HepG2 (cell line): ENCODE data around the gene ZCCHC7. TPM values are rescaled to one million over a fixed set of nuclear protein-coding genes. Genes with fewer than 3 reads are reported as not detected.

ENCODE experiments used
- AFF4 ChIP-seq: sonication (generic); formaldehyde crosslinking; IDR thresholded peaks from 2 replicates; pipeline ENCODE4 v1.4.0; 2020; ENCODE audit warnings: missing genetic modification reagents
- CSRNP1 ChIP-seq: sonication (generic); formaldehyde crosslinking; IDR thresholded peaks from 2 replicates; pipeline ENCODE4 v1.8.1; 2023; ENCODE audit warnings: mild to moderate bottlenecking, missing genetic modification reagents
- GPBP1L1 ChIP-seq: sonication (generic); formaldehyde crosslinking; IDR thresholded peaks from 2 replicates; pipeline ENCODE4 v1.5.0; 2020; ENCODE audit warnings: mild to moderate bottlenecking, missing genetic modification reagents
- IRF1 ChIP-seq: sonication (generic); formaldehyde crosslinking; IDR thresholded peaks from 2 replicates; pipeline ENCODE4 v1.4.0; 2020; ENCODE audit warnings: low read depth, mild to moderate bottlenecking, missing genetic modification reagents
- MYPOP ChIP-seq: sonication (generic); formaldehyde crosslinking; IDR thresholded peaks from 2 replicates; pipeline ENCODE4 v1.8.1; 2023; ENCODE audit warnings: mild to moderate bottlenecking, moderate library complexity, missing genetic modification reagents
- NFKBIZ ChIP-seq: IDR thresholded peaks from 2 replicates; pipeline ENCODE4 v1.6.1; 2018; ENCODE audit warnings: missing genetic modification reagents, missing compliant biosample characterization
- REST ChIP-seq, 2 experiments: IDR thresholded peaks; 2 replicates each; pipeline ENCODE4 v1.6.1; 2011 to 2012; ENCODE audit warnings: low read length in 2 of 2, borderline replicate concordance in 1 of 2, low read depth in 1 of 2, mild to moderate bottlenecking in 1 of 2, moderate library complexity in 1 of 2
- TAF15 ChIP-seq: fragments of 200-400 bp; formaldehyde crosslinking; IDR thresholded peaks from one replicate; pipeline ENCODE4 v1.6.1; 2018; ENCODE audit warnings: mild to moderate bottlenecking, low read depth, low read length; ENCODE audit not compliant: poor library complexity, severe bottlenecking
- ZNF362 ChIP-seq: sonication (generic); formaldehyde crosslinking; IDR thresholded peaks from 2 replicates; pipeline ENCODE4 v1.4.0; 2020; ENCODE audit warnings: missing genetic modification reagents, mild to moderate bottlenecking, borderline replicate concordance
- ZNF589 ChIP-seq: sonication (generic); formaldehyde crosslinking; conservative IDR thresholded peaks from 2 replicates; pipeline ENCODE4 v1.8.0; 2022; ENCODE audit warnings: mild to moderate bottlenecking, moderate library complexity, missing genetic modification reagents
- ZSCAN29 ChIP-seq: sonication (generic); formaldehyde crosslinking; conservative IDR thresholded peaks from 2 replicates; pipeline ENCODE4 v1.4.0; 2020; ENCODE audit warnings: mild to moderate bottlenecking, missing genetic modification reagents
- polyA plus RNA-seq, 8 experiments: library from polyadenylated mRNA; depleted of rRNA in 3 of 8; stranded (reverse) in 7 of 8; unstranded in 1 of 8; fragments of >200 nt; fragmentation: Illumina TruSeq in 4 of 8; extraction: Trizol in 4 of 8; gene quantifications; 2 replicates each; pipeline versions ENCODE4 v1.2.1 to v1.2.3, GENCODE V29; 2011 to 2016; ENCODE audit warnings: low read depth in 4 of 8, missing spikeins in 1 of 8, mixed read lengths in 1 of 8; ENCODE audit not compliant: insufficient read depth in 1 of 8
- total RNA-seq, 5 experiments: library from RNA; depleted of rRNA; stranded (reverse); fragments of >200 nt; fragmentation: Illumina TruSeq; extraction: Trizol; gene quantifications; 2 replicates each; pipeline ENCODE4 v1.2.3, GENCODE V29; 2016; ENCODE audit warnings: low read depth in 1 of 5

ZCCHC7 gene
- total and polyA plus RNA-seq, 2 of the 13 experiments (the other 11 are each of a cell fraction or from before 2014, with no cell fraction given) = 13.6 to 19.3 TPM

- peak; percentile 54 for TF ChIP-seq CSRNP1 (CRISPR knock-in tag)
- no peak for TF ChIP-seq REST (IDR thresholded peaks at IDR 0.05; ENCODE audit: borderline replicate concordance in 1 of 2, low read depth in 1 of 2, low read length in 2 of 2)
- peak; percentile 44; the same call in 1 of the 2 replicates for TF ChIP-seq MYPOP (CRISPR knock-in tag)
- TF ChIP-seq GPBP1L1 (CRISPR knock-in tag) = no peak
- TF ChIP-seq ZNF362 (CRISPR knock-in tag) = no peak
- no peak; the same call in 1 of the 2 replicates for TF ChIP-seq AFF4
- TF ChIP-seq ZSCAN29 (CRISPR knock-in tag) = peak; percentile 55; the same call in 1 of the 2 replicates
- peak; percentile 83; the same call in 1 of the 2 replicates for TF ChIP-seq IRF1 (CRISPR knock-in tag)
- no peak for TF ChIP-seq NFKBIZ
- TF ChIP-seq ZNF589 = 0 out of 2 replicates have a peak, but pooled peaks have one; percentile 58
- no peak for TF ChIP-seq TAF15
Measured at GRCh38 chr9:37119907-37120842, at the start of gene ZCCHC7 (continued).
